Inflammatory macrophage treated with lipopolysaccharide for 1 hour (primary cell): ENCODE results near the gene NPB.

Experiments used
- DNase-seq, 2 donors: peaks; one replicate each; pipeline ENCODE4 v3.0.0-alpha.2; 2020 to 2022

The NPB gene

GRCh38 chr17:81947189-81947588, 45.2 kb downstream of the NPB start, which contains the start of gene MYADML2:
Gene MYADML2 (minus strand): TSS chr17:81947233. CDS start chr17:81941741, 5,492 bp downstream.
- DNase-seq = no peak

- no peak for DNase-seq
Observed at GRCh38 chr17:81948635-81949378, 46.8 kb downstream of the NPB start.

GRCh38 chr17:81950501-81950900, 48.5 kb downstream of the NPB start:
- no peak for DNase-seq

- no peak for DNase-seq
Observed at GRCh38 chr17:81951785-81952684, 50.0 kb downstream of the NPB start.
